Uterus (tissue), 4 donors: ENCODE results near the gene KDM2B. TPM values are rescaled to one million over a fixed set of nuclear protein-coding genes. Genes with fewer than 3 reads are reported as not detected.

ENCODE experiments used
- DNase-seq, 2 donors: peaks; one replicate each; pipeline ENCODE4 v3.0.0-alpha.2; 2019 to 2020
- H3K27ac ChIP-seq, 2 donors: fragments of 200-600 bp; sonication (generic); 1 replicate in 1 of 2; 2 replicates in 1 of 2; pipeline ENCODE4 v1.5.1; 2016 to 2018
- H3K27me3 ChIP-seq, 2 donors: fragments of 200-600 bp; sonication (generic); one replicate each; pipeline ENCODE4 v1.5.1; 2018 to 2019; ENCODE audit warnings: control low read depth in 1 of 2
- H3K36me3 ChIP-seq, 2 donors: fragments of 200-600 bp; sonication (generic); one replicate each; pipeline ENCODE4 v1.5.1; 2019; ENCODE audit warnings: control low read depth in 1 of 2
- H3K4me1 ChIP-seq, 2 donors: fragments of 200-600 bp; sonication (generic); one replicate each; pipeline ENCODE4 v1.5.1; 2018 to 2019; ENCODE audit warnings: control low read depth in 1 of 2
- H3K4me3 ChIP-seq, 2 donors: fragments of 200-600 bp; sonication (generic); 1 replicate in 1 of 2; 2 replicates in 1 of 2; pipeline ENCODE4 v1.5.1; 2018 to 2019; ENCODE audit warnings: mild to moderate bottlenecking in 1 of 2
- H3K9me3 ChIP-seq, 2 donors: fragments of 200-600 bp; sonication (generic); one replicate each; pipeline ENCODE4 v1.5.1; 2019; ENCODE audit warnings: control low read depth in 1 of 2
- POLR2A ChIP-seq, 2 donors: fragments of 450-650 bp; IDR thresholded peaks; one replicate each; pipeline ENCODE4 v1.6.1; 2016; ENCODE audit warnings: antibody characterized with exemption in 2 of 2, mild to moderate bottlenecking in 1 of 2, moderate library complexity in 1 of 2
- intact Hi-C: fragments of 100-400 bp; cut with DNase I; formaldehyde crosslinking; loops from one replicate; pipeline ENCODE4 v1.15.1; 2023; ENCODE audit warnings: low total_unique reads
- total RNA-seq, 4 donors: library from RNA; depleted of rRNA in 3 of 4; stranded (reverse); fragments of >200 nt in 3 of 4; gene quantifications; one replicate each; pipeline versions ENCODE4 v1.1.0 to v1.2.4, GENCODE V29; 2014 to 2023
- TF ChIP-seq, protein P1 (sequence below), 4 experiments: fragments of 200-600 bp in 2 of 4; fragments of 450-650 bp in 2 of 4; sonication (generic) in 2 of 4; IDR thresholded peaks; one replicate each; pipeline ENCODE4 v1.5.1; 2016 to 2019; ENCODE audit warnings: antibody characterized with exemption in 4 of 4, mild to moderate bottlenecking in 2 of 4, moderate library complexity in 1 of 4
- donor health status: DM: yes; HTN: yes; CAD: no.

Gene KDM2B
- total RNA-seq, 4 donors from 2014 or later, result 6.1 to 78.0 (median 19.8) TPM

DNA sequence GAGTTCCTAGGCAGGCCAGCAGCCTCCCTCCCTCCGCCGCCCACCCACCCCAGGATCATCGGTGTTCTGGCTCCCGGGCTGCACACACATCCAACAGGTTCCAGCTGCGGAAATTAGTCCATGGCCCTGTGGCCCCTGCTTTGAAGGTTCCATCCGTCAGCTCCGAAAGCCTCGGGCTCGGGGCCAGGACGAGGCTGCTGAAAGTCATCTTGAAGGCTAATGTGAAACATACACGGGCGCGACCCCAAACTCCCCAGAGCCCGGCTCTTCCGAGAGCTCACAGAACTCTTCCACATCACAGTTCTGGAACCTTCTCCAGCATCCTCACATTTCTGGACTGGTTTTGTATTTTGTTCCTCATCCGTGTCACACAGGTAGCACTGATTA is 19.8 kb downstream of the KDM2B start:
- Histone ChIP-seq H3K4me3 (no peak overlapping the region), H3K36me3 (no peaks in the 10 kb centered on the region), H3K27me3 (no peaks in the 10 kb centered on the region), H3K4me1 (no peaks in the 10 kb centered on the region), H3K9me3 (no peaks in the 10 kb centered on the region), H3K27ac (no peak overlapping the region)
- no peak for TF ChIP-seq POLR2A (IDR thresholded peaks at IDR 0.05)
- TF ChIP-seq, protein P1, sequence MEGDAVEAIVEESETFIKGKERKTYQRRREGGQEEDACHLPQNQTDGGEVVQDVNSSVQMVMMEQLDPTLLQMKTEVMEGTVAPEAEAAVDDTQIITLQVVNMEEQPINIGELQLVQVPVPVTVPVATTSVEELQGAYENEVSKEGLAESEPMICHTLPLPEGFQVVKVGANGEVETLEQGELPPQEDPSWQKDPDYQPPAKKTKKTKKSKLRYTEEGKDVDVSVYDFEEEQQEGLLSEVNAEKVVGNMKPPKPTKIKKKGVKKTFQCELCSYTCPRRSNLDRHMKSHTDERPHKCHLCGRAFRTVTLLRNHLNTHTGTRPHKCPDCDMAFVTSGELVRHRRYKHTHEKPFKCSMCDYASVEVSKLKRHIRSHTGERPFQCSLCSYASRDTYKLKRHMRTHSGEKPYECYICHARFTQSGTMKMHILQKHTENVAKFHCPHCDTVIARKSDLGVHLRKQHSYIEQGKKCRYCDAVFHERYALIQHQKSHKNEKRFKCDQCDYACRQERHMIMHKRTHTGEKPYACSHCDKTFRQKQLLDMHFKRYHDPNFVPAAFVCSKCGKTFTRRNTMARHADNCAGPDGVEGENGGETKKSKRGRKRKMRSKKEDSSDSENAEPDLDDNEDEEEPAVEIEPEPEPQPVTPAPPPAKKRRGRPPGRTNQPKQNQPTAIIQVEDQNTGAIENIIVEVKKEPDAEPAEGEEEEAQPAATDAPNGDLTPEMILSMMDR (IDR thresholded peaks at IDR 0.05), result no peak
- intact Hi-C loops, result no loop called here
- no peak for DNase-seq

DNA sequence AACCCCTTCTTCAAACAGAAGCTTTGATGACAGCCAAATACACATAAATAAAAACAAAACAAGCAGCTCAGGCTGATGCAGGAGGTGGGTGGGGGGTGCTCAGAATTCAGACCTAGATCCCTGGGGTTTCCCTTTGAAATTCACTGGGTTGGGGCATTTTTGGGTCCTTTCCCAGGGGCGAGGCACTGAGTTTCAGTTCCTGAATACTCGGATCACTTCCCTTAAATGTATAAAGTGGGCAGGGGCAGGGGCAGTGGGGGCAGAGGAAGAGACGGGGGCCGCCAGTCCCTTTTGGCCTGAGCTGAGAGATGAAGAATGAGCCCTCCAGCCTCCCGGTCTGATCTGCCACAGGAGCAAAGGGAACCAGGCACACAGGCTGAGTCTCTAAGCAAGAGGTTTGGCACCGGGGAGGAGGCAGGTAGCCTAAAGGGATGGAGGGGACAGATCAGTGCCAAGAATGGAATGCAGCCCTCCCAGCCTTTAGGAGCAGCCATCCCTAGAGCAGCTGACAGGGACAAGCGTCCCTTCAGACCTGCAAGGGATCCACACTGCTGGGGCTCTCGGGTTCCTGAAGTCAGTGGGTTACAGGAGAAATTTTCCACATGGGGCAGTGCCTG is 20.3 kb downstream of the KDM2B start:
- no peaks in the 10 kb centered on the region for H3K9me3 ChIP-seq
- H3K4me1 ChIP-seq, result no peaks in the 10 kb centered on the region
- no peak for DNase-seq
- TF ChIP-seq POLR2A (IDR thresholded peaks at IDR 0.05), result no peak
- TF ChIP-seq, protein P1 (IDR thresholded peaks at IDR 0.05), result no peak
- intact Hi-C loops, result no loop called here
- no peak overlapping the region for H3K27ac ChIP-seq
- H3K4me3 ChIP-seq, result no peak overlapping the region
- H3K27me3 ChIP-seq, result no peaks in the 10 kb centered on the region
- no peaks in the 10 kb centered on the region for H3K36me3 ChIP-seq

DNA sequence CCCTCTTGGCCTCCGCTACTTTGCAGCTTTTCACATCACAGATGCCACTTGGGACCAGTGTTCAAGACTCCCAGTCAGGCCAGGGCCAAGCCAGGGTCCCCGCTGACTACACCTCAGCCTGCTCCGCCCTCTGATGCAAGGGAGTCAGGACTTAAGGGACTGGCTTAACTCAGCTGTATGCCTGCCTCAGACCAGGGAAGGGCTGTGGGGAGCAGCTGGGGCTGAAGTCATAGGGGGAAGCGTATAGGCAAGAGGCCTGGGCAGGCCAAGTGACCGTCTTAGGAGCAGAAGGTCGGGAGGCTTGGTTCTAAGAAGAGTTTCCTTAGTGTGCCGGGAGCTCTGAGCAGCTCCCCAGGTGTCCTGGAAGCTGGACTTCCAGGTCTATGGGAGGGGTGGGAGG is 21.9 kb downstream of the KDM2B start:
- TF ChIP-seq, protein P1 (IDR thresholded peaks at IDR 0.05), result no peak
- no peak for TF ChIP-seq POLR2A (IDR thresholded peaks at IDR 0.05)
- Histone ChIP-seq H3K9me3 (no peaks in the 10 kb centered on the region), H3K4me1 (no peaks in the 10 kb centered on the region), H3K36me3 (no peaks in the 10 kb centered on the region), H3K27me3 (no peaks in the 10 kb centered on the region), H3K4me3 (no peak overlapping the region), H3K27ac (no peak overlapping the region)
- intact Hi-C loops, result loop anchor here (10.0 kb wide), 2 partner anchors 66 to 126 kb away; partner anchors contain the start of gene ORAI1
- DNase-seq, result no peak

- Histone ChIP-seq H3K36me3 (no peaks in the 10 kb centered on the region), H3K27me3 (no peaks in the 10 kb centered on the region), H3K27ac (no peak overlapping the region), H3K4me1 (no peaks in the 10 kb centered on the region), H3K9me3 (no peaks in the 10 kb centered on the region), H3K4me3 (no peak overlapping the region)
- intact Hi-C loops, result loop anchor here (10.0 kb wide), 2 partner anchors 74 to 134 kb away; partner anchors contain the start of gene ORAI1
- TF ChIP-seq POLR2A (IDR thresholded peaks at IDR 0.05), result no peak
- TF ChIP-seq, protein P1 (IDR thresholded peaks at IDR 0.05), result no peak
- DNase-seq, result no peak
Measured at GRCh38 chr12:121550974-121551634, 29.7 kb downstream of the KDM2B start.

DNA sequence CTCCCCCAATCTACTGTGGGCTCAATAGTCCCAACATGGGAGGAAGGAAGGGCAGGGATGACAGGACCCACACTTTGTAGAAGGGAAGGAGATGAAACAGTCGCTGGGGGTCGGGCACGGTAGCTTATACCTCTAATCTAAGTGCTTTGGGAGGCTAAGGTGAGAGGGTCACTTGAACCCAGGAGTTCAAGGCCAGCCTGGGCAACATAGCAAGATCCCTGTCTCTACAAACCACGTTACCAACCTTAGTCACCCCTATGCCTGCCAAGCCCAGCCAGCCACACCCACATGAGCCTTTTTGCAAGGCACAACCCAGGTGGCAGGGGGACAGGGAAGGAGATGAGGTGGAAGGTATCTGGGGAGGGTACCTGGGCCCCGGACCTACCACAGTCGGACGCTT is 31.7 kb downstream of the KDM2B start:
- no peak for TF ChIP-seq POLR2A (IDR thresholded peaks at IDR 0.05)
- TF ChIP-seq, protein P1 (IDR thresholded peaks at IDR 0.05), result no peak
- no peaks in the 10 kb centered on the region for H3K4me1 ChIP-seq
- intact Hi-C loops, result no loop called here
- no peak for DNase-seq
- no peaks in the 10 kb centered on the region for H3K27me3 ChIP-seq
- H3K9me3 ChIP-seq, result no peaks in the 10 kb centered on the region
- H3K4me3 ChIP-seq, result no peak overlapping the region
- H3K36me3 ChIP-seq, result no peaks in the 10 kb centered on the region
- no peak overlapping the region for H3K27ac ChIP-seq
